HG03175 (cell line): ENCODE measurements around the gene KCNK16.
"Not testable (repeated sequence)": the region's sequence is repeated elsewhere in the genome, so short reads cannot be mapped to it uniquely, and the experiment has no call there.

ENCODE experiments used
- ATAC-seq: cut with Tn5 transposase; IDR thresholded peaks from one replicate; pipeline ENCODE4 v1.9.1; 2021; ENCODE audit warnings: mild to moderate bottlenecking, moderate library complexity; ENCODE audit not compliant: unreplicated experiment

KCNK16 gene

DNA sequence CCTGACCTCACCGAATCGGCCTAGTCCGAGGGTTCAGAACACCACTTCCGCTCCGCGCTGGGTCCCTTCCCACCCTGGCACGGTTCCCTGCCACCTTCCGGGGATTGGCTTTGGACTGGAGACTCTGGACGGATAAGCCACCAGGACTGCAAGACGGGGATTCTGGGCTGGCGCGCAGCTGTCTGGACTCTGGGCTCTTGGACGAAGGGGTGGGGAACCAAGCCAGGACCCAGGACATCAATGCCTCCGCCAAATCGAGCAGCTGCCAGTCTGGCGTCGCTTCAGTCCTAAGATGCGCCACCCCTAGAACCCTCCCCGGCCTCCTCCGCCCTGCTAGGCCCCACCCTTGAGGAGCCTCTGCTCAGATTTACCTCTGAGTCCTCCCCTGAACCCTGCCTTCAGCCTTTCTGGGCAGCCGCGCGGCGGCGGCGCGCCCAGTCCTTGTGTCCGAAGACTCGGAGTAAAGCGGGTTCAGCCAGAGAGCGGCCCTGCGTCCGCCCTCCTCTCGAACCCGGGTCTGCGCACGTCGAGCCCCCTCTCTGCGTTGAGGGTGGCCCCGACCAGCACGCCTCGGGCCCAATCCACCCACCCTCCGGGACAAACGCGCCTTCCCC lies 9.5 kb downstream of the KCNK16 start:
- ATAC-seq: no peak

DNA sequence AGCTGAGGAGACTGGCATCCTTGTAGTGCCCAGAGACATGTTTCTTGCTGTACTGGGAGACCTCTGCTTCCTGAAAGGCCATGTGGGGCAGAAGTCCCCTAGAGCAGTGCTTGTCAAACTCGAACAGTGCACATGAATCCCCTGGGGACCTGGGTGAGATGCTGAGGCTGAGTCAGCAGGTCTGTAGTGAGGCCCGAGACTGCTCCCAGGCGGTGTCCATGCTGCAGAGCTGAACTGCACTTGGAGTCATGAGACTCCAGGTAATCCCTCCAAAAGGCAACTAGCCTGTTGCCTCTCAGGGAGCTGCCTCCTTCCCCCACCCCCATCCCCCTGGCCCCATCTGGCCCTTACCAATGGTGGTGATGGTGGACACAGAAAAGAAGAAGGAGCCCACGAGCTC lies 12.0 kb downstream of the KCNK16 start:
- no peak for ATAC-seq

DNA sequence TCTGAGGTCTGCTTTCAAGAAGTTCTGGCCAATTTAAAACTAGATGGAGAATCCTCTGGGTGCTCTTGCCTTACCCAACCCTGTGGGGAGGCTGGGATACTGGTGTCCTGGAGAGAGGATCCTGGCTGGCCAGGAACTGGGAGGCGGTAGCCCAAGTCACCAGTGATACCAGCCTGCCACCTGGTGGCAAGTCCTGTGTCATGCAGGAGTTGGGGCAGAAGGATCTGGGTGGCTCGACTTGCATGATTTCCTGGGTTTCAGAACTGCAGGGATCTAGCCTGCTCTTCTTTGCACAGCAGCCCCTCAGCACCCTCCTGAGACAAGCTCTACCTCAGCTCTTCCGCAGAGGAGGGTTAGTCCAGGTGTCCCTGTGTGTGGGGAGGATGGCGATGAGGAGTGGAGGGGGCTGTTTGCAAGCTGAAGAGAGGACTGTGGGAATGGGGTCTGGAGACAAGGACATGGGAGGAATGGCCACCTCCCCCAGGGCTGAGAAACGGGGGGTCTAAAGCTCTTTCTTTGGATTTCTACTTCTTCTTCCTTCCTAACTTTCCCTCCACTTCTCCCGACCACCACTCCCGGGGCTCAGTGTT lies 12.5 kb downstream of the KCNK16 start:
- no peak for ATAC-seq

DNA sequence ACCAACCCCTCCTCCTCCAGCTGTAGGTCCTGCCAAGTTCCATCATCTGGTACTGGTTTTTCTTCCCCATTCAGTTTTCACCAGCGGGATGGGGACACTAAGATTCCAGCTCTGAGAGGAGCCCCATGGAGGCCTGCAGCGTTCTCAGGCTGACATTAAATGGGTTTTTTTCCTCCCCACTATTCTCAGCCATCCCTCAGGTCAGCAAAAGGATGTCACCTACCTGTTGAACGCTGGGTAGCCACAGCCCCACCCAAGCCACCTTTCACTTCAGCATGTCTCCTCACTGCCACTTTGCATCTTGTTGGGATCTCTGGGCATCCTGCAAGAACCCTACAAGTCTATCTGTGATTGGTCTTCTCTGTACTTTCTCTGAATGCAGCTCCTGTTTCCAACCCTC lies 15.0 kb downstream of the KCNK16 start:
- ATAC-seq: no peak

DNA sequence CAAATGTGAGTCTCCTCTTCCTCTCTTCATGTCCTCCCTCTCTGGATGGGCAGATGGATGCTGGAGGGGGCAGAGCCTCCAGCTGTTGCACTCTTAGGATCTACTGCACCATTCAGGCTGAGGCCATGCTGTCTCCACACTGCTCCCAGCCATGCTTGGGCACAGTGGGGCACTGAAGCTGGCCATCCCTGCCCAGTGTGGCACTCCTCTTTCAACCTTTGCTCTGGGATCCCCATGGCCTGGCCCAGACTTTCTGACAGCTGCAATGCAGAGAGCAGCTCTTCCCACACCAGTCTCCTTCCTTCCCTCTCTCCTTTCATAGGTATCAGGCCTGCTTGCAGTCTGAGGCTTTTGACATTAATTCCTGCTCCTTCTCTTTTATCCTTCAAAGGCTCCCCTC lies 17.6 kb downstream of the KCNK16 start:
- ATAC-seq: no peak

DNA sequence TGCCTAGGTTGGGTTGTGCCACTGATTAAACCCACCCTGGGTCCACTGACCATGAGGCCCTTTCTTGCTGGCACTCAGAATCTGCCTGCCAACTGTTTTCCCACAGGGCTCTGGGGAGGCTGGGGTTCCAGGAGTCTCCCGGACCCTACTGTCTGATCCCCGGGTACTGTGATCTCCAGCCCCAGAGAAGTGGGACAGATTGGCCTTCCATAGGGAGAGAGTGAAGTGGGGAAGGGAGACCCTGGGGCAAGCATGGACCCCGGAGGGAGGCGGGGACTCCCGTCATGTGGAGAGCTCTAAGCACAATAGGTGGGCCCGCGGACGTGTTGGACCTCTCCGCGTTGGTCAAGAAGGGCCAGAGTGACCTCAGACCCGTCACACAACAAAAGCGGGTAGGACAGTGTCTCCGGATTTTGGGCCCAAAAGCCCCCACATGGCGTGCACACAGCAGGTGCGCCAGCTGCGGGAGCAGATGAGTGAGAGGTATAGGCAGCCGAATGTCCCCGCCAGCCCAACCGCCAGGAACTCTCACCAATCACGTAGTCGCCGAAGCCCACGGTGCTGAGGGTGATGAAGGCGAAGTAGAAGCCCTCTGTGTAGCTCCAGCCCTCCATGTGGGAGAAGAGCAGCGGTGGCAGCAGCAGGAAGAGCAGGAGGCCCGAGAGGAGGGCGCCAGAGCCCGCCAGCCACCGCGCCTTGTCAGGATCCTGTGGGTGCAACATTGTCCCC lies 18.9 kb downstream of the KCNK16 start:
- ATAC-seq: no peak

DNA sequence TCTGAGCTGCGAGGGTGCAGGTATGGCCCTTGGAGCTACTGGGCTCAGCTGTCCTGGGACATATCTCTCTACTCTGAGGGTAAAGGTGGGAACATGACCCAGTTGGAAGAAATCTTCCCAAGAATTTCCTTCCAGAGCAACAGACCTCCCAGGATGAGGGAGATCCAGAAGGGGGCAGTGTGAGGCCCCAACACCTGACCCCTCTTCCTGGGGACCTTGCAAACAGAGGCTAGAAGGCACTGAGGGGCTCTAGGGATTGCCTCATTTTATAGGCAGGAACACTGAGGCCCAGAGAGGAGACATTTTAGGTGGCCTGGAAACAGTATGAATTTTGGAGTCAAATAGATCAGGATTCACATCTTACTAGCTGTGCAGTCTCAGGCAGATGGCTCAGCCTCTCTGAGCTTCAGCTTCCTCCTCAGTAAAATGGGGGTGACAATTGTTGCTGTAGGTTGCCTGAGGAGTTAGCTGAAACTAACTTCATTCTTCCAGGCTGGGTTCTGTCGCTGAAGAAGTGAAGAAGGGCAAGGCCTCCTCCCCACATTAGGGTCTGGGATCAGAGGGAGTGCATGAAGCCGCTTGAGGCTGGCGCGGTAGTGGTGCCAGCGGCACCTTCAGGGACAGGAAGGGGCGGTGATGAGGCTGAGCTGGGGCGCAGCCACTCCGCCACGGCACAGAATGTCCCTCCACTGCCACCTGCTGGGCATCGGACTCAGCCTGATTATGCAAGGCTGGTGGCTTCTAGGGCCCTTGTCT lies 19.7 kb downstream of the KCNK16 start:
- peak; percentile 86 for ATAC-seq

DNA sequence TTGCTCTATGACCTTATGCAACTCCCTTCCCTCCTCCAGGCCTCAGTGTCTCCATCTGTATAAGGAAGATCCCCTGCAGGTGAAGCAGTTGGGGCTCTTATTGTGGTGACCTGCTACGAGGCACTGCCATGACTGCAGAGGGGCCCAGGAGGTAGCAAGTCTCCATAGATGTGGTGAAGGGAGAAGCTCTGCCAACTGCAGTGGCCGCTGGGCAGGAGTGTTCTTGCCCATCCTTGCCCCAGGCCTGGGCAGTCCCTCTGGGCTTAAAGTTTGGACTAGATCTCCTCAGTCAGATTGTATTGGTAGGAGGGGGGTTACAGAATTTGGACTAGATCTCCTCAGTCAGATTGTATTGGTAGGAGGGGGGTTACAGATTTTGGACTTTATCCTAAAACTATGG lies 20.5 kb downstream of the KCNK16 start:
- ATAC-seq: no peak

DNA sequence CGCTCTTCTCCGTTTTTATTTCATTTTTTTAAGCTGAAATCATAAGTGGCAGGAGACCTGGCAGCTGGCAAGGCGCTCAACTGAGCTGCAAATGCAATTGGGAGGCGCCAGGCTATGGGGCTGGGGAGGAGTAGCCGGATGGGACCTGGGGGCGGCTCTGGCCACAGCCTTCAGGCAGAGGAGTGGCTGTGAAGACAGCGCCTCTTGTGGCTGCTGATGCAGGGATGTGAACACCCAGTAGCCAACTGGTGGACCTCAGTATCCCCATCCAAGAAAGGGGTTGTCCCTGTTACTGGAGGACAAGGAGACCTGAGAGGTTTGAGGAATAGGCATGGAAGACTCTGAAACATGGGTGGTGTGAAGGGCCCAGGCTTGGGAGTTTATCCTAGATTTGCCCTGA lies 20.9 kb downstream of the KCNK16 start:
- ATAC-seq: no peak

DNA sequence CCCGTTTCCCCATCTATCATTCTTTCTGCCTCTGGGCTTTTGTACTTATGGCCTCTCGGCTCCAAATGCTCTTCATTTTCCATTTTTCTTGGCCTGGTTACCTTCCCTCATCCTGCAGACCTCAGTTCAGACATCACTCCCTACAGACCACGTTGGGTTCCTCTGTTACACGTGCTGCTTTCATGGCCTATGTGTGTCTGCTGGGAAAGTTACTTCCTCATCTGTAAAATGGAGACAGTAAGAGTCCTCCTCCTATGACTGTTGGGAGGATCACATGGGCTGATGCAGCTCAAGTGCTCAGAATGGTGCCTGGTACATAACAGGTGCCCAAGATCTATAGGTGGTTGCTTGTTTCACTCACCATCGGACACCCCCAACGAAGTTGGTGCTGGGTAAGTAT lies 21.8 kb downstream of the KCNK16 start:
- no peak for ATAC-seq

DNA sequence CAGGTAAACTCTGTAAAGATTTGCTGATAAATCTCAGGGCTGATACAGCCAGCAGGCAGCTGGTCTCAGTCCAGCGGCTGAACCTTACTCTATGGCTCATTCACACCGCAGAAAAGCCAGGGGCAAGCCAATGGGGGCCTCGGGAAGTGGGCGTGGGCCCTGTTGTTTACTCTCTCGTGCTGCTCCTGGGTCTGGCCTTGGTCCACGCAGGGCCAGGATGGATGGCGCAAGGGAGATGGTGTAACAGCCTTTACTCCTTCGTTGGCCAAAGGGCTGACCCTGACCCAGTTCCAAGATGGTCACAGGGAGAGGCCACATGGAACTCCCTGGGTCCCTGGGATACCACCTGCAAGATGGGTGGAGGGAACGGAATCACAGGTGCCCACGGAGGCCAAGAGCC lies 24.4 kb downstream of the KCNK16 start:
- no peak for ATAC-seq

DNA sequence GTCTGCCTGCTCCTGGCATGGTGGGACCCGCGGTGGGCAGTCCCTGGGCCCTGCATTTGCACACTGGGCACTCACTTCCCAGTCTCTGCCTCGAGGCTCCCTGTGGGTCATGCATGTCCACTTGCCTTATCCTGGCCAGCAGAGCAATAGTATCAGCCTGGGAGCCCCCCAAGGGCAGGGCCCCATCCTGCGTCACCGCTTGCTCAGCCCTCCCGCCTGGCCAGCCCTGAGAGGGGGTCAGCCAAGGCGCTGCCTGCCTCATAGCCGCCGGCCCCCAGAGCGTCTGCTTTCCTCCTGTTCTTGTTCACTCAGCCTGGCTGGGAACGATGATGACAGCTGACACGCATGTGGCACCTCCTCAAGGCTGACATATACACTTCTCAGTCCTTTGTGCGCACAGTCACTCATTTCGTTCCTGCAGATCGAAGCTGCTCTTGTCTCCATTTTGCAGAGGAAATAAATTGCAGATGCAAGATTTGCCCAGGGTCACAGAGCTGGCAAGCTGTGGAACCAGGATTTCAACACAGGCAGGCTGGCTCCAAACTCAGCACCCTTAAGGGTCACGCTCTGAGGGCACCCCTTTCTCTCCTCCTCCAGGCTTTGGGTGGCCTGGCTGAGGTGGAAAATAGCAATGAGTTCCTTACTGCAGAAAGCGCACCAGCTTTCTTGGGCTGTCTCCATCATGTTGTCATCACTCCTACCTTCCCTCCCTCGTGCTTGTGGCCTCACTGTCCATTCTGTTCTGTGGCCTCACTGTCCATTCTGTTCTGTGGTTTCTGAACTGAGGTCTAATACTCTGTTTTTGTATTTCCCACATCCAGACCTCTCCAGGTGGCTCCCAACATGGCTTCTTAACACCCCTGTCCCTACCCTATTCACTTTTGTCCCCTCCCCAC lies 25.5 kb downstream of the KCNK16 start:
- no peak for ATAC-seq

DNA sequence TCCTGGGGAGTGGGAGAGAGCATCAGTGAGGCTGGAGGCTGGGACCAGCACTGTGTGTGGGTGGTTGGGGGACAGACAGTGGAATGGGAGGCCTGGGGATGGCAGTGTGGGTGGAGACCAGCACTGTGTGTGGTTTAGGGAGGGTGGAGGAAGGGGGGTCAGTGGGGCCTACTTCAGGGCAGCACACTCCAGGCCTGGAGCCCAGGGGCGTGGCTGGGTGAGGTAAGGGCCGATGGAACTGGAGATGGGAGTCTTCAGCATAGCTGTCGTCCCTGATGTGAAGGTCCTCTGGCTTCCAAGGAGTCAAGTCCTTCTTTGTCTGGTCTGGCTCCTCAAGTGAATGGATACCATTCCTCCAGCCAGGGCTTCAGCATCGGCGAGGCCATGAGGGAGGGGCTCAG lies 26.9 kb downstream of the KCNK16 start:
- ATAC-seq: no peak

DNA sequence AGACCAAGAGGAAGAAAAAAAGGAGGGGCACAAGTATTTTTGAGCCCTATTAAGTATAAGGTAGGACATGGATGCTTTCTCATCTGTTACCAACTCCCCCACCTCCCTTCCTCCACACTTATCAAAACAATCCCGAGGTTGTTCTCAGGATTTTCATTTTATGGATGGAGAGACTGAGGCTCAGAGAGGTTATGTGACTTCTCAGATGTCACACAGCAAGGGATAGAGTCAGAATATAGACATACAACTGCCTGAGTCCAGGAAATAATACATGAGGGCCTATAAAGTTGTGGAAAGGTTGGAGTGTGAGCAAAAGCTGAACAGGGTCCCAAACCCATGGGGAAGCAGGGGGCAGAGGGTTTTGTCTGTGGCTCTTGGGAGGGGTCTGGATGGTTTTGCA lies 27.6 kb downstream of the KCNK16 start:
- no peak for ATAC-seq

DNA sequence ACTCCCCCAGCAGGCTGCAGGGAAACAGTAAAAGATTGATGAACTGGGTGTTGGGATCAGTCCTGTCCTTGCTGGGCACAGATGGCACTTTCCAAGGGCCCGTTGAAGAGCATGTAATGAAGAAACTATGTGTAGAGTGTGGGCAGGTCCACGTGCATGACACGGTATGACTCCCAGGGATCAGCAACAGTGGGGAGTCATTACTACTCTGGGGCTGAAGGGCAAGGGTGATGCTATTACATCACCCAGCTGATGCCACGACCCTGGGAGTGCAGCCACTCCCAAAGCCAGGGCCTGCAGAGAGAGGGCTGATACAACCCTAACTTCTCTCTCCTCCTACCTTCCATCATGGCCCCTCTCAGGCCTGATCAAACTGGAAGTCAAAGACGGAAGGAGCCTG lies 28.4 kb downstream of the KCNK16 start:
- ATAC-seq: no peak

DNA sequence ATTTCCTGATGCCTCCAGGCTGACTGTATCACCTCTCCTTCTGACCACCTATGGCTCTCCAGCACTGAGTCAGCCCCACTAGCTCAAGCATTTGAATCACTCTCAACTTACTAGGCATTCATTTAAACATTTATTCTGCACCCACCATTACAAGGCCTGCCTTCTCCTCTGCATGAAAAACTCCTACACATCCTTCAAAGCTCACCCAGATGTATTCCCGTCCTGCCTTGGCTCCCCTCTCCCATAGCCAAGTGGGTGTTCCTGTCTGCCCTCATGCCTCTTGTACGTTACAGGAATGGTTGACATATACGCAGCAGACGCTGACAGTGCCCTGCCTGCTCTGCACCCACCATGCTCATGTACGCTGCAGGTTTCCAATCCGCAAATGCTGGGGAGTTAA lies 29.9 kb downstream of the KCNK16 start:
- ATAC-seq: no peak

DNA sequence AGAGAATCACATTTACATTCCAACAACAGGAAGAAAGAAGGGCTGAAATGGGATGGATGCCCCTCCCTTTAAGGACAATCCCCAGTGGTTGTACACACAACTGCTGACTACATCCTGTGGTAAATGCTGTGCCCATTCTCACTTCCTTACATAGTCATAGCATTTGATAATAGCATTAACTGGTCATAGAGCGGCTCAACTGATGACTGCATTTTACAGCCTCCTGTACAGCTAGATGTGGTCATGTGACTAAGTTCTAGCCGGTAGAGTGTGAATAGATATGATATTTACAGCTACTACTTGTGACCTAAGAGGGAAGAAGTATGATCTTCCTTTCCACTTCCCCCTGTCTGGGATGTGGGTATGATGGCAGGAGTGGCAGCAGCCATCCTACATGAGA lies 33.0 kb downstream of the KCNK16 start:
- no peak for ATAC-seq

DNA sequence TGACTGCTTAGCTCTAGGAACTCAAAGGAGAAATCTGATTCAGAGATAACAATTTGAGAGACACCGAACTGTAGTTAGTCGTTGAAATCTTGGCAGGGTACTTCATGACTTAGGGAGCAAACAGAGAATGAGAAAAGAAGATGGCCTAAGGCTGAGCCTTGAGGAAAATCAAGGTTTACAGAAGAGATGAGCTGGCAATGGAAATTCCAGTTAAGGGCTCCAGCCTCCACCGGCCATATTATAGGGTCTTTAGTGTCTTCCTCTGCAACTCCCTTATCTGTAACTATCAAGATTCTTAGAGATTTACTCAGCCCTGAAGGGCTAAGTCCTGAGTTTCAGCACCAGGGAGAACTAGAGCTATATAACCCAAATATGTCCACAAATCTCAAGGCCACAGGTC lies 34.9 kb downstream of the KCNK16 start:
- no peak for ATAC-seq

DNA sequence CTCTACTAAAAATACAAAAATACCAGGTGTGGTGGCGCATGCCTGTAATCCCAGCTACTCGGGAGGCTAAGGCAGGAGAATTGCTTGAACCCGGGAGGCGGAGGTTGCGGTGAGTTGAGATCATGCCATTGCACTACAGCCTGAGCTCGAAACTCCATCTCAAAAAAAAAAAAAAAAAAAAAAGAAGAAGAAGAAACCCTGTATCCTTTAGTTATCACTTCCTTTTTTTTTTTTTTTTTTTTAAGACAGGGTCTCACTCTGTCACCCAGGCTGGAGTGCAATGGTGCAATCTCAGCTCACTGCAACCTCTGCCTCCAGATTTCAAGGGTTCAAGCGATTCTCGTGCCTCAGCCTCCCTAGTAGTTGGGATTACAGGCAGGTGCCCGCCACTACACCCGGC lies 35.9 kb downstream of the KCNK16 start:
- ATAC-seq: not testable (repeated sequence)

DNA sequence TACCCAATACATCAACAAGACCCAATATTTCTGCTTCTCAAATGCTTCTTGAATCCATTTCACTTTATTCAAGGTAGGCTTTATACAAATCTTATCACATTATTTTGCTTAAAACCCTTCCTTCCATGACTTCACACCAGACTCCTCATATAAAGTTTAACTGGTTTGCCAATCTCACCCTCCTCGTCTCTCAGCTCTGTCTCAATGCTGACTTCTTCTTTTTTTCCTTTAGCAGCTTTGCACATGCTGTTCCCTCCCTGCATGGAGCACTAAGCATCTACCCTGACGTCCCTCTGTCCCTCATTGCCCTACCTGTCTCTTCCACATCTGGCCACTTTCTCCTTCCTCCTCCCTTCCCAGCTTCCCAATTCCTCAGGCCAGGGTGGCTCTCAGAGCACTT lies 39.7 kb downstream of the KCNK16 start:
- ATAC-seq: no peak
